Measurements from ENCODE around the gene TTC3. TPM values are rescaled to one million over a fixed set of nuclear protein-coding genes. Genes with fewer than 3 reads are reported as not detected.
"Not testable (repeated sequence)": the region's sequence is repeated elsewhere in the genome, so short reads cannot be mapped to it uniquely, and the experiment has no call there.

The TTC3 gene
- total RNA-seq, 2 experiments from 2014 or later, result 141 to 142 TPM

DNA sequence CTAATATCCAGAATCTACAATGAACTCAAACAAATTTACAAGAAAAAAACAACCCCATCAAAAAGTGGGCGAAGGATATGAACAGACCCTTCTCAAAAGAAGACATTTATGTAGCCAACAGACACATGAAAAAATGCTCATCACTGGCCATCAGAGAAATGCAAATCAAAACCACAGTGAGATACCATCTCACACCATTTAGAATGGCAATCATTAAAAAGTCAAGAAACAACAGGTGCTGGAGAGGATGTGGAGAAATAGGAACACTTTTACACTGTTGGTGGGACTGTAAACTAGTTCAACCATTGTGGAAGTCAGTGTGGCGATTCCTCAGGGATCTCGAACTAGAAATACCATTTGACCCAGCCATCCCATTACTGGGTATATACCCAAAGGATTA is 41.2 kb downstream of the TTC3 start:
- CTCF ChIA-PET; H3K27me3 Mint-ChIP-seq; H3K36me3 ChIP-seq (ENCODE audit: insufficient read depth, low read length); H3K4me1 ChIP-seq (ENCODE audit: insufficient read depth, low read length); H3K4me3 ChIP-seq (ENCODE audit: low read length); intact Hi-C loops (cut with DNase I, micrococcal nuclease); H3K9me3 Mint-ChIP-seq; H3K4me3 Mint-ChIP-seq; H3K9me3 ChIP-seq (ENCODE audit: control insufficient read depth in 1 of 2, insufficient read depth in 1 of 2, low read length in 2 of 2); H3K27me3 ChIP-seq (ENCODE audit: control insufficient read depth in 1 of 2, insufficient read depth in 2 of 2, low read length in 2 of 2); H3K27ac Mint-ChIP-seq; ATAC-seq (ENCODE audit: poor library complexity); H3K27ac ChIP-seq (ENCODE audit: low read depth in 1 of 2, low read length in 2 of 2); POLR2A ChIA-PET; DNase-seq: not testable (repeated sequence)
- H3K36me3 Mint-ChIP-seq (ENCODE audit: low read depth), result peaks cover 53% of the 10 kb centered on the region
- peaks cover 14% of the 10 kb centered on the region for H3K4me1 Mint-ChIP-seq (ENCODE audit: low read depth)

DNA sequence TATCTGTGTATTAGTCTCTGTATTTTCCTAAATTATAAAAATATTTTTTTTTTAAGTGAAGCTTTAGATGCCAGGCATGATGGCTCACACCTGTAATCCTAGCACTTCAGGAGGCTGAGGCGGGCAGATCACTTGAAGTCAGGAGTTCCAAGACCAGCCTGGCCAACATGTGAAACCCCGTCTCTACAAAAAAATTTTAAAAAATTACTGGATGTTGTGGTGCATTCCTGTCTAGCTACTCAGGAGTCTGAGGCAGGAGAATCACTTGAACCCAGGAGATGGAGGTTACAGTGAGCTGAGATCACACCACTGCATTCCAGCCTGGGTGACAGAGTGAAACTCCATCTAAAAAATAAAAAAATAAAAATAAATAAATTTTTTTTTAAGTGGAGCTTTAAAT is 43.4 kb downstream of the TTC3 start:
- intact Hi-C loops (cut with DNase I, micrococcal nuclease); ATAC-seq (ENCODE audit: poor library complexity); H3K4me3 ChIP-seq (ENCODE audit: low read length); H3K27me3 ChIP-seq (ENCODE audit: control insufficient read depth in 1 of 2, insufficient read depth in 2 of 2, low read length in 2 of 2); H3K27ac Mint-ChIP-seq; POLR2A ChIA-PET; H3K27ac ChIP-seq (ENCODE audit: low read depth in 1 of 2, low read length in 2 of 2); H3K36me3 ChIP-seq (ENCODE audit: insufficient read depth, low read length); H3K9me3 Mint-ChIP-seq; H3K4me3 Mint-ChIP-seq; H3K9me3 ChIP-seq (ENCODE audit: control insufficient read depth in 1 of 2, insufficient read depth in 1 of 2, low read length in 2 of 2); CTCF ChIA-PET; H3K4me1 ChIP-seq (ENCODE audit: insufficient read depth, low read length); DNase-seq; H3K27me3 Mint-ChIP-seq: not testable (repeated sequence)
- Mint-ChIP-seq H3K36me3 (ENCODE audit: low read depth) (peaks cover 65% of the 10 kb centered on the region), H3K4me1 (ENCODE audit: low read depth) (peaks cover 19% of the 10 kb centered on the region)

DNA sequence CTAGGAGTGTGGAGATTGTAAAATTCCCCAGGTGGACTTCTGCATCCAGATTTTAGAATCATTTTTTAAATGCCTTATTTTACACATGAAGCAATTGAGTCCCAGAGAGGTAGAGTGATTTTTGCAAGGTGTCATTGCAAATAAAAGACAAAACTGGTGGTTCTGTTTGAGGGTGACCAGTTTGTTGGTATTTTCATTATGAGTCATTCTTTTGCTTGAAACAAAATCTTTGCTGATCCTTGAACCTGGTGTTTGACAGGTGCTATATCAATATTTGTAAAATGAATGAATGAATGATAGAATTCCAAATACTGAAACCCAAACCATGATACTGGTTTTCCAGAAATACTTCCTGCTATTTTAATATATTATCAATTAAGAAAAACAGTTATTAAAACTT is 44.1 kb downstream of the TTC3 start:
- no peaks in the 10 kb centered on the region for H3K27me3 ChIP-seq (ENCODE audit: control insufficient read depth in 1 of 2, insufficient read depth in 2 of 2, low read length in 2 of 2)
- H3K36me3 Mint-ChIP-seq (ENCODE audit: low read depth), result peaks cover 65% of the 10 kb centered on the region
- H3K9me3 ChIP-seq (ENCODE audit: control insufficient read depth in 1 of 2, insufficient read depth in 1 of 2, low read length in 2 of 2), result no peaks in the 10 kb centered on the region
- H3K4me1 Mint-ChIP-seq (ENCODE audit: low read depth), result peaks cover 19% of the 10 kb centered on the region
- no peak overlapping the region for H3K4me3 Mint-ChIP-seq
- DNase-seq, result no peak
- H3K36me3 ChIP-seq (ENCODE audit: insufficient read depth, low read length), result peaks cover 6% of the 10 kb centered on the region
- POLR2A ChIA-PET, result no interaction called here
- no peak overlapping the region for H3K4me3 ChIP-seq (ENCODE audit: low read length)
- H3K27me3 Mint-ChIP-seq, result no peaks in the 10 kb centered on the region
- H3K27ac Mint-ChIP-seq, result no peak overlapping the region
- H3K27ac ChIP-seq (ENCODE audit: low read depth in 1 of 2, low read length in 2 of 2), result no peak overlapping the region
- no peaks in the 10 kb centered on the region for H3K9me3 Mint-ChIP-seq
- no peak for ATAC-seq (ENCODE audit: poor library complexity)
- TF ChIP-seq, protein P1, sequence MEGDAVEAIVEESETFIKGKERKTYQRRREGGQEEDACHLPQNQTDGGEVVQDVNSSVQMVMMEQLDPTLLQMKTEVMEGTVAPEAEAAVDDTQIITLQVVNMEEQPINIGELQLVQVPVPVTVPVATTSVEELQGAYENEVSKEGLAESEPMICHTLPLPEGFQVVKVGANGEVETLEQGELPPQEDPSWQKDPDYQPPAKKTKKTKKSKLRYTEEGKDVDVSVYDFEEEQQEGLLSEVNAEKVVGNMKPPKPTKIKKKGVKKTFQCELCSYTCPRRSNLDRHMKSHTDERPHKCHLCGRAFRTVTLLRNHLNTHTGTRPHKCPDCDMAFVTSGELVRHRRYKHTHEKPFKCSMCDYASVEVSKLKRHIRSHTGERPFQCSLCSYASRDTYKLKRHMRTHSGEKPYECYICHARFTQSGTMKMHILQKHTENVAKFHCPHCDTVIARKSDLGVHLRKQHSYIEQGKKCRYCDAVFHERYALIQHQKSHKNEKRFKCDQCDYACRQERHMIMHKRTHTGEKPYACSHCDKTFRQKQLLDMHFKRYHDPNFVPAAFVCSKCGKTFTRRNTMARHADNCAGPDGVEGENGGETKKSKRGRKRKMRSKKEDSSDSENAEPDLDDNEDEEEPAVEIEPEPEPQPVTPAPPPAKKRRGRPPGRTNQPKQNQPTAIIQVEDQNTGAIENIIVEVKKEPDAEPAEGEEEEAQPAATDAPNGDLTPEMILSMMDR (IDR thresholded peaks at IDR 0.05), result no peak
- no peaks in the 10 kb centered on the region for H3K4me1 ChIP-seq (ENCODE audit: insufficient read depth, low read length)
- CTCF ChIA-PET, result no interaction called here
- intact Hi-C loops (cut with DNase I, micrococcal nuclease), result no loop called here

DNA sequence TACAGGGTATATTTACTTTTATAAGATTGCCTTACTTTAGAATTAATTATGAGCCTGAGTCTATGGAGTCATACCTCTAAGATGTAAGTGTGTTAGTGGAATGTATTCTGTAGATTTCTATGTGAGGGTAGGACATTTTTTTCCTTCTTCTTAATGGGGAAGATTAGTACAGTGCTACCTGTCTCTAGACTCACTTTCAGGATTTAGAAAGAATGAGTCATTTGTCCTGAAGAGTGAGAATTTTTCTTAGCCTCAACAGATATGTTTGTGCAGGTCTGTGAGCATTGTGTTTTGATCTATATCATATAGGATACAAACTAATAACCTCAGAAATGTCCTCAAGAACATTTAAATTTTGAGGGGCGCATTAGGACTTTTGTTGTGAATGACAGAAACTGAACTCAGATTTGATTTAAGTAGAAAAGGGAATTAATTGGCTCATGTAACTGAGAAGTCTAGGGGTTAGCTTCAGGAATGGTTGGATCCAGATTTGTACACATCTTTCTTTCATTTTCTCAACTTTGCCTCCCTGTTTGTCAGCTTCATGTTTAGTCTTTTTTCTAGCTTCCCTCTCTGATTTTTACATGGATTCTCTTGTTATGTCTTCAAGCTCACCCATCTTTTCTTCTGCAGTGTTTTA is 45.3 kb downstream of the TTC3 start:
- TF ChIP-seq, protein P1 (IDR thresholded peaks at IDR 0.05), result no peak
- no peak overlapping the region for H3K4me3 ChIP-seq (ENCODE audit: low read length)
- peaks cover 12% of the 10 kb centered on the region for H3K36me3 ChIP-seq (ENCODE audit: insufficient read depth, low read length)
- Mint-ChIP-seq H3K27ac (peak overlapping the region; percentile 37), H3K27me3 (no peaks in the 10 kb centered on the region), H3K4me3 (no peak overlapping the region), H3K36me3 (ENCODE audit: low read depth) (peaks cover 67% of the 10 kb centered on the region), H3K4me1 (ENCODE audit: low read depth) (peaks cover 19% of the 10 kb centered on the region), H3K9me3 (no peaks in the 10 kb centered on the region)
- H3K27ac ChIP-seq (ENCODE audit: low read depth in 1 of 2, low read length in 2 of 2), result no peak overlapping the region
- no peaks in the 10 kb centered on the region for H3K27me3 ChIP-seq (ENCODE audit: control insufficient read depth in 1 of 2, insufficient read depth in 2 of 2, low read length in 2 of 2)
- no peaks in the 10 kb centered on the region for H3K9me3 ChIP-seq (ENCODE audit: control insufficient read depth in 1 of 2, insufficient read depth in 1 of 2, low read length in 2 of 2)
- no peak for ATAC-seq (ENCODE audit: poor library complexity)
- ChIA-PET POLR2A (no interaction called here), CTCF (no interaction called here)
- no peak for DNase-seq
- intact Hi-C loops (cut with DNase I, micrococcal nuclease), result no loop called here
- H3K4me1 ChIP-seq (ENCODE audit: insufficient read depth, low read length), result no peaks in the 10 kb centered on the region

Data from CD4-positive, alpha-beta T cell (primary cell).